Ovary (tissue), 9 donors: ENCODE data around the gene DEFB113. TPM values are rescaled to one million over a fixed set of nuclear protein-coding genes. Genes with fewer than 3 reads are reported as not detected.

Source experiments
- DNase-seq, 5 donors: peaks; one replicate each; pipeline ENCODE4 v3.0.0-alpha.2; 2019 to 2020
- H3K27ac ChIP-seq, 2 donors: fragments of 200-600 bp; one replicate each; pipeline versions ENCODE4 v1.5.1 to v1.8.0; 2019 to 2022
- H3K27me3 ChIP-seq: fragments of 200-600 bp; one replicate; pipeline ENCODE4 v1.8.0; 2022
- H3K36me3 ChIP-seq: fragments of 200-600 bp; sonication (generic); one replicate; pipeline ENCODE4 v1.5.1; 2019
- H3K4me1 ChIP-seq: one replicate; pipeline ENCODE4 v1.8.1; 2013; ENCODE audit warnings: mild to moderate bottlenecking, moderate library complexity; ENCODE audit not compliant: insufficient read depth
- H3K4me3 ChIP-seq: fragments of 200-600 bp; sonication (generic); one replicate; pipeline ENCODE4 v1.5.1; 2017
- H3K9me3 ChIP-seq, 2 donors: fragments of 200-600 bp in 1 of 2; sonication (generic) in 1 of 2; one replicate each; pipeline versions ENCODE4 v1.5.1 to v1.8.1; 2013 to 2019; ENCODE audit warnings: mild to moderate bottlenecking in 1 of 2, moderate library complexity in 1 of 2
- CTCF ChIP-seq, 3 donors: fragments of 450-650 bp in 2 of 3; fragments of 200-600 bp in 1 of 3; IDR thresholded peaks; one replicate each; pipeline versions ENCODE4 v1.5.1 to v1.8.0; 2016 to 2022; ENCODE audit warnings: antibody characterized with exemption in 3 of 3, mild to moderate bottlenecking in 1 of 3
- EP300 ChIP-seq: sonication (generic); formaldehyde crosslinking; IDR thresholded peaks from one replicate; pipeline ENCODE4 v1.6.1; 2017; ENCODE audit warnings: antibody characterized with exemption
- POLR2A ChIP-seq: fragments of 450-650 bp; IDR thresholded peaks from one replicate; pipeline ENCODE4 v1.6.1; 2017; ENCODE audit warnings: antibody characterized with exemption, mild to moderate bottlenecking, moderate library complexity
- WGBS, 3 donors: extraction: QIAGEN DNeasy Blood & Tissue Kit in 1 of 3; methylation state at CpG; one replicate each; pipeline versions ENCODE4 v1.1.5 to v1.1.7; 2013 to 2017; 5-methylcytosine and 5-hydroxymethylcytosine counted together
- intact Hi-C, 4 donors: fragments of 100-400 bp; cut with DNase I; formaldehyde crosslinking; loops; one replicate each; pipeline versions ENCODE4 v1.11.0 to v1.15.1; 2022 to 2023
- polyA plus RNA-seq, 2 donors: library from polyadenylated mRNA; stranded (reverse); fragments of 200-250 nt in 1 of 2; fragments of 350-450 nt in 1 of 2; fragmentation: Illumina TruSeq in 1 of 2; extraction: RNeasy Lipid Tissue Mini Kit (QIAGEN cat#74804) in 1 of 2; gene quantifications; one replicate each; pipeline ENCODE4 v1.2.3, GENCODE V29; 2013 to 2014
- total RNA-seq, 7 donors: library from RNA; depleted of rRNA in 2 of 7; stranded (reverse); fragments of >200 nt in 2 of 7; fragmentation: NEBNext Ultra II Directional in 3 of 7; extraction: Animal tissue kit (Norgen Biotek cat#: 25700) in 3 of 7; gene quantifications; one replicate each; pipeline versions ENCODE4 v1.1.0 to v1.2.4, GENCODE V29; 2016 to 2023
- donor health status: DM: no; HTN: no; CAD: no; lungs with moderate emphysema.
- donor health status: DM: no; HTN: no; CAD: no.
- donor health status: Bipolar disorder and iron deficiency.
- donor health status: DM: yes; HTN: yes; CAD: no.
- donor health status: DM: no; HTN: no; CAD: no.
- donor health status: DM: yes; HTN: yes; CAD: no.

The DEFB113 gene
- total and polyA plus RNA-seq, 9 donors = not detected

- Histone ChIP-seq H3K27ac (no peak overlapping the region), H3K4me1 (no peaks in the 10 kb centered on the region), H3K4me3 (no peak overlapping the region), H3K27me3 (no peaks in the 10 kb centered on the region), H3K36me3 (no peaks in the 10 kb centered on the region), H3K9me3 (no peaks in the 10 kb centered on the region)
- TF ChIP-seq EP300 (no peak), POLR2A (no peak), CTCF (IDR thresholded peaks at IDR 0.05) (no peak)
- 33 to 36% (median 33%) methylated on average over 3 of the region's 3 CpGs for WGBS, 3 donors
- intact Hi-C loops = no loop called here
- DNase-seq = no peak
Measured at GRCh38 chr6:49978332-49979226, 9.2 kb upstream of the DEFB113 start.

- Histone ChIP-seq H3K36me3 (no peaks in the 10 kb centered on the region), H3K4me3 (no peak overlapping the region), H3K27me3 (no peaks in the 10 kb centered on the region), H3K4me1 (no peaks in the 10 kb centered on the region), H3K27ac (no peak overlapping the region), H3K9me3 (no peaks in the 10 kb centered on the region)
- intact Hi-C loops = no loop called here
- WGBS, 3 donors = 65 to 73% (median 67%) methylated on average over 2 of the region's 2 CpGs
- DNase-seq = no peak
- TF ChIP-seq EP300 = no peak
- no peak for TF ChIP-seq POLR2A
- TF ChIP-seq CTCF (IDR thresholded peaks at IDR 0.05) = no peak
Measured at GRCh38 chr6:49966823-49967222, 2.6 kb downstream of the DEFB113 start.

- DNase-seq = no peak
- WGBS, 3 donors = 36 to 51% (median 48%) methylated on average over 2 of the region's 2 CpGs
- intact Hi-C loops = no loop called here
- Histone ChIP-seq H3K27me3 (no peaks in the 10 kb centered on the region), H3K4me1 (no peaks in the 10 kb centered on the region), H3K36me3 (no peaks in the 10 kb centered on the region), H3K9me3 (no peaks in the 10 kb centered on the region), H3K4me3 (no peak overlapping the region), H3K27ac (no peak overlapping the region)
- TF ChIP-seq POLR2A (no peak), EP300 (no peak), CTCF (IDR thresholded peaks at IDR 0.05) (no peak)
Measured at GRCh38 chr6:49966334-49966733, 3.1 kb downstream of the DEFB113 start.

- no peak within 1 kb of the TSS for H3K27ac ChIP-seq
- H3K4me3 ChIP-seq = no peak within 1 kb of the TSS
- H3K4me1 ChIP-seq = no peaks in the 10 kb centered on the region
- TF ChIP-seq POLR2A (no peak), CTCF (IDR thresholded peaks at IDR 0.05) (no peak), EP300 (no peak)
- H3K36me3 ChIP-seq = no peaks in the 10 kb centered on the region
- H3K9me3 ChIP-seq = no peaks in the 10 kb centered on the region
- intact Hi-C loops = no loop called here
- H3K27me3 ChIP-seq = no peaks in the 10 kb centered on the region
- DNase-seq = no peak
- WGBS, 3 donors = 52 to 68% (median 57%) methylated on average over 2 of the region's 2 CpGs
Measured at GRCh38 chr6:49964064-49964463, 5.4 kb downstream of the DEFB113 start, which contains the start of gene DEFB114. Gene DEFB114, minus strand, starts transcription at chr6:49964164. Its CDS starts 59 bp downstream, at chr6:49964105.
